Activated B cell treated with CpG ODN at 0.5 μM for 24 hours (primary cell): ENCODE measurements around the gene PIP5KL1. TPM values are rescaled to one million over a fixed set of nuclear protein-coding genes. Genes with fewer than 3 reads are reported as not detected.

Experiments used
- ATAC-seq: fragments of 200-7000 bp; cut with Tn5 transposase; one replicate; pipeline ENCODE4 v1.10.0; 2021; ENCODE audit warnings: low read depth, mild to moderate bottlenecking, moderate library complexity
- CTCF ChIA-PET: fragments of 350-600 bp; sonication (Branson Sonifier 250); formaldehyde crosslinking; loops from one replicate; lab custom pipeline; 2021; ENCODE audit warnings: antibody characterized with exemption; lab: Charles Lee
- POLR2A ChIA-PET: fragments of 350-600 bp; sonication (Branson Sonifier 250); formaldehyde crosslinking; loops from one replicate; lab custom pipeline; 2021; ENCODE audit warnings: antibody characterized with exemption; lab: Charles Lee
- DNase-seq: peaks from one replicate; pipeline ENCODE4 v3.0.0; 2022
- H3K27ac Mint-ChIP-seq: one replicate; pipeline ENCODE4 v1.8.0; 2020; ENCODE audit warnings: mixed read lengths
- H3K27me3 Mint-ChIP-seq: one replicate; pipeline ENCODE4 v1.8.0; 2021; ENCODE audit warnings: mixed read lengths
- H3K36me3 Mint-ChIP-seq: one replicate; pipeline ENCODE4 v1.8.0; 2021; ENCODE audit warnings: low read depth, mixed read lengths
- H3K4me1 Mint-ChIP-seq: one replicate; pipeline ENCODE4 v1.8.0; 2021; ENCODE audit warnings: mixed read lengths
- H3K4me3 Mint-ChIP-seq: one replicate; pipeline ENCODE4 v1.8.0; 2020; ENCODE audit warnings: mild to moderate bottlenecking, mixed read lengths
- H3K9me3 Mint-ChIP-seq: one replicate; pipeline ENCODE4 v1.8.0; 2020; ENCODE audit warnings: mixed read lengths
- CTCF ChIP-seq: fragments of 200-600 bp; IDR thresholded peaks from one replicate; pipeline ENCODE4 v1.8.0; 2022; ENCODE audit warnings: antibody characterized with exemption, mild to moderate bottlenecking
- intact Hi-C: fragments of 100-400 bp; cut with micrococcal nuclease; formaldehyde crosslinking; loops from one replicate; pipeline ENCODE4 v1.15.1; 2024
- total RNA-seq: library from RNA; stranded (reverse); gene quantifications from 2 replicates; pipeline ENCODE4 v1.2.3, GENCODE V29; 2022

PIP5KL1 gene
- total RNA-seq, 1 donor from 2014 or later: 1.8 TPM

GRCh38 chr9:127925959-127926905 is 4.3 kb downstream of the PIP5KL1 start:
- POLR2A ChIA-PET: interaction anchor here (0.6 to 0.7 kb wide), 2 partner anchors 10 to 1812 kb away, joined by 3 read pairs; partner anchors contain the start of gene ST6GALNAC4
- ATAC-seq (no peak), DNase-seq (no peak)
- intact Hi-C loops: no loop called here
- Mint-ChIP-seq H3K4me3 (no peak overlapping the region), H3K27ac (no peak overlapping the region), H3K9me3 (no peaks in the 10 kb centered on the region), H3K27me3 (peaks cover 7% of the 10 kb centered on the region), H3K4me1 (peaks cover 33% of the 10 kb centered on the region), H3K36me3 (no peaks in the 10 kb centered on the region)
- no peak for TF ChIP-seq CTCF
- CTCF ChIA-PET: interaction anchor here (1.1 to 1.4 kb wide), 2 partner anchors 191 to 712 kb away, joined by 3 read pairs; partner anchors contain the start of gene TOR2A

- ATAC-seq (no peak), DNase-seq (no peak)
- Mint-ChIP-seq H3K9me3 (no peaks in the 10 kb centered on the region), H3K36me3 (no peaks in the 10 kb centered on the region), H3K27me3 (peaks cover 7% of the 10 kb centered on the region), H3K4me1 (peaks cover 31% of the 10 kb centered on the region), H3K4me3 (no peak overlapping the region), H3K27ac (no peak overlapping the region)
- no peak for TF ChIP-seq CTCF
- ChIA-PET CTCF (interaction anchor here (1.1 to 5.5 kb wide), 3 partner anchors 54 to 710 kb away, joined by 3 to 48 read pairs (median 3); partner anchors contain the start of gene TOR2A), POLR2A (interaction anchor here (0.7 kb wide), 1 partner anchor 140 kb away, joined by 8 read pairs; no protein-coding TSS in a partner anchor)
- intact Hi-C loops: no loop called here
Measured at GRCh38 chr9:127924736-127925444, 5.7 kb downstream of the PIP5KL1 start.

- peaks cover 6% of the 10 kb centered on the region for H3K27me3 Mint-ChIP-seq
- H3K36me3 Mint-ChIP-seq: no peaks in the 10 kb centered on the region
- no peak for DNase-seq
- TF ChIP-seq CTCF: no peak
- no peaks in the 10 kb centered on the region for H3K9me3 Mint-ChIP-seq
- ChIA-PET POLR2A (interaction anchor here (0.7 to 12.0 kb wide), 4 partner anchors 14 to 189 kb away, joined by 3 to 457 read pairs (median 5); partner anchors contain the start of genes DPM2, ST6GALNAC6 and TOR2A), CTCF (interaction anchor here (1.1 to 5.5 kb wide), 3 partner anchors 53 to 189 kb away, joined by 3 to 48 read pairs (median 29); partner anchors contain the start of gene TOR2A)
- H3K27ac Mint-ChIP-seq: no peak overlapping the region
- intact Hi-C loops: no loop called here
- no peak for ATAC-seq
- H3K4me3 Mint-ChIP-seq: no peak overlapping the region
- H3K4me1 Mint-ChIP-seq: peaks cover 38% of the 10 kb centered on the region
Measured at GRCh38 chr9:127923771-127924170, 6.8 kb downstream of the PIP5KL1 start.

GRCh38 chr9:127923046-127923445 is 7.5 kb downstream of the PIP5KL1 start:
- Mint-ChIP-seq H3K36me3 (no peaks in the 10 kb centered on the region), H3K27ac (no peak overlapping the region), H3K4me1 (peaks cover 41% of the 10 kb centered on the region), H3K27me3 (peaks cover 4% of the 10 kb centered on the region), H3K4me3 (no peak overlapping the region), H3K9me3 (no peaks in the 10 kb centered on the region)
- CTCF ChIA-PET: interaction anchor here (1.1 to 5.5 kb wide), 4 partner anchors 53 to 334 kb away, joined by 3 to 48 read pairs (median 28); partner anchors contain the start of gene TOR2A
- no peak for ATAC-seq
- POLR2A ChIA-PET: interaction anchor here (1.1 to 12.0 kb wide), 3 partner anchors 14 to 188 kb away, joined by 3 to 457 read pairs (median 3); partner anchors contain the start of genes DPM2, ST6GALNAC6 and TOR2A
- TF ChIP-seq CTCF: no peak
- intact Hi-C loops: no loop called here
- no peak for DNase-seq
